Kidney epithelial cell (primary cell): ENCODE data around the gene UTY. TPM values are rescaled to one million over a fixed set of nuclear protein-coding genes. Genes with fewer than 3 reads are reported as not detected.

Experiments
- total RNA-seq: library from RNA; depleted of rRNA; stranded (reverse); fragments of >200 nt; gene quantifications from 2 replicates; pipeline ENCODE4 v1.2.3, GENCODE V29; 2015

Gene UTY
- total RNA-seq, 1 donor from 2014 or later = 9.8 TPM

Other genes with a start within 250 kb of the UTY start
- gene TMSB4Y, start 223.9 kb upstream of the UTY start, total RNA-seq = 1.8 and 2.6 TPM in 2 replicates